Ramos (cell line): ENCODE data around the gene LRRC30.
"Not testable (repeated sequence)": the region's sequence is repeated elsewhere in the genome, so short reads cannot be mapped to it uniquely, and the experiment has no call there.

Source experiments
- in situ Hi-C: fragments of 300-500 bp; cut with MboI; formaldehyde crosslinking; loops from one replicate; pipeline ENCODE4 v1.14.3; 2022; ENCODE audit warnings: low sequenced_read_pairs; ENCODE audit not compliant: unreplicated experiment

LRRC30 gene

GRCh38 chr18:7230626-7231349 lies at the start of gene LRRC30:
Gene LRRC30 (plus strand): TSS chr18:7231089. CDS start chr18:7231139, 50 bp downstream.
- in situ Hi-C loops, result no loop called here

GRCh38 chr18:7185701-7186100 lies 45.2 kb upstream of the LRRC30 start:
- in situ Hi-C loops, result no loop called here

- in situ Hi-C loops, result no loop called here
These were observed 40.2 kb upstream of the LRRC30 start for GRCh38 chr18:7190547-7191156.

GRCh38 chr18:7191736-7192135 lies 39.2 kb upstream of the LRRC30 start:
- in situ Hi-C loops, result no loop called here

GRCh38 chr18:7195266-7195665 lies 35.6 kb upstream of the LRRC30 start:
- in situ Hi-C loops, result no loop called here

- in situ Hi-C loops, result no loop called here
These were observed 34.5 kb upstream of the LRRC30 start for GRCh38 chr18:7196421-7196820.

GRCh38 chr18:7197854-7198253 lies 33.0 kb upstream of the LRRC30 start:
- in situ Hi-C loops, result no loop called here

GRCh38 chr18:7198326-7198725 lies 32.6 kb upstream of the LRRC30 start:
- in situ Hi-C loops, result no loop called here

- in situ Hi-C loops, result no loop called here
These were observed 29.8 kb upstream of the LRRC30 start for GRCh38 chr18:7201096-7201495.

GRCh38 chr18:7202169-7202568 lies 28.7 kb upstream of the LRRC30 start:
- in situ Hi-C loops, result no loop called here

GRCh38 chr18:7203601-7204000 lies 27.3 kb upstream of the LRRC30 start:
- in situ Hi-C loops, result not testable (repeated sequence)

- in situ Hi-C loops, result no loop called here
These were observed 25.5 kb upstream of the LRRC30 start for GRCh38 chr18:7205346-7205745.

- in situ Hi-C loops, result no loop called here
These were observed 24.7 kb upstream of the LRRC30 start for GRCh38 chr18:7206217-7206616.

GRCh38 chr18:7207366-7207915 lies 23.4 kb upstream of the LRRC30 start:
- in situ Hi-C loops, result no loop called here

- in situ Hi-C loops, result no loop called here
These were observed 9.3 kb upstream of the LRRC30 start for GRCh38 chr18:7221424-7222155.

GRCh38 chr18:7224198-7224597 lies 6.7 kb upstream of the LRRC30 start:
- in situ Hi-C loops, result no loop called here

- in situ Hi-C loops, result no loop called here
These were observed 1.3 kb downstream of the LRRC30 start for GRCh38 chr18:7232218-7232617.

- in situ Hi-C loops, result no loop called here
These were observed 2.4 kb downstream of the LRRC30 start for GRCh38 chr18:7233134-7233810.

GRCh38 chr18:7234091-7234490 lies 3.2 kb downstream of the LRRC30 start:
- in situ Hi-C loops, result no loop called here

- in situ Hi-C loops, result no loop called here
These were observed 4.1 kb downstream of the LRRC30 start for GRCh38 chr18:7234956-7235355.
